Keratinocyte (primary cell): ENCODE measurements around the gene ZNF274. TPM values are rescaled to one million over a fixed set of nuclear protein-coding genes. Genes with fewer than 3 reads are reported as not detected.

Experiments used
- DNase-seq: peaks from one replicate; pipeline ENCODE4 v3.0.0-alpha.2; 2011; ENCODE audit warnings: low read depth, missing footprints, low spot score
- FAIRE-seq: peaks from 2 replicates; lab custom pipeline; 2011; peaks lifted over from hg19 to GRCh38; lab: Jason Lieb, UNC
- H2AFZ ChIP-seq: 2 replicates; pipeline ENCODE4 v1.6.0; 2012; ENCODE audit warnings: low read length, control low read depth, inconsistent platforms; ENCODE audit not compliant: control insufficient read depth
- H3K27ac ChIP-seq: 2 replicates; pipeline ENCODE4 v1.5.1; 2011; ENCODE audit warnings: low read length; ENCODE audit not compliant: control insufficient read depth, insufficient read depth
- H3K27me3 ChIP-seq: 3 replicates; pipeline ENCODE4 v1.6.0; 2011; ENCODE audit warnings: low read length; ENCODE audit not compliant: control insufficient read depth, insufficient read depth; ENCODE audit errors: extremely low read depth
- H3K36me3 ChIP-seq, 2 experiments: 2 replicates in 1 of 2; 3 replicates in 1 of 2; pipeline ENCODE4 v1.5.1; 2011; ENCODE audit warnings: low read length in 2 of 2, mild to moderate bottlenecking in 1 of 2; ENCODE audit not compliant: control insufficient read depth in 2 of 2, insufficient read depth in 2 of 2; ENCODE audit errors: extremely low read depth in 1 of 2
- H3K4me1 ChIP-seq: 3 replicates; pipeline ENCODE4 v1.5.1; 2011; ENCODE audit warnings: low read length; ENCODE audit not compliant: control insufficient read depth, insufficient read depth; ENCODE audit errors: extremely low read depth
- H3K4me2 ChIP-seq: 3 replicates; pipeline ENCODE4 v1.6.0; 2011; ENCODE audit warnings: low read depth, low read length; ENCODE audit not compliant: control insufficient read depth, insufficient read depth; ENCODE audit errors: extremely low read depth
- H3K4me3 ChIP-seq, 3 experiments: fragments of 200-600 bp in 1 of 3; sonication (generic) in 1 of 3; 2 replicates in 2 of 3; 3 replicates in 1 of 3; pipeline ENCODE4 v1.5.1; 2011 to 2016; ENCODE audit warnings: low read length in 3 of 3, mild to moderate bottlenecking in 3 of 3, control low read depth in 2 of 3, inconsistent platforms in 1 of 3, low read depth in 1 of 3, mixed read lengths in 1 of 3, mixed run types in 1 of 3, moderate library complexity in 1 of 3; ENCODE audit not compliant: control insufficient read depth in 2 of 3, insufficient read depth in 2 of 3; ENCODE audit errors: extremely low read depth in 1 of 3
- H3K79me2 ChIP-seq: 2 replicates; pipeline ENCODE4 v1.6.0; 2012; ENCODE audit warnings: low read length; ENCODE audit not compliant: control insufficient read depth, insufficient read depth
- H3K9ac ChIP-seq: 3 replicates; pipeline ENCODE4 v1.6.0; 2011; ENCODE audit warnings: low read length; ENCODE audit not compliant: control insufficient read depth, insufficient read depth; ENCODE audit errors: extremely low read depth
- H3K9me1 ChIP-seq: 3 replicates; pipeline ENCODE4 v1.6.0; 2011; ENCODE audit warnings: low read length; ENCODE audit not compliant: control insufficient read depth, insufficient read depth; ENCODE audit errors: extremely low read depth
- H3K9me3 ChIP-seq: 2 replicates; pipeline ENCODE4 v1.5.1; 2012; ENCODE audit warnings: low read depth, low read length; ENCODE audit not compliant: control insufficient read depth
- H4K20me1 ChIP-seq: 3 replicates; pipeline ENCODE4 v1.6.0; 2011; ENCODE audit warnings: low read length; ENCODE audit not compliant: control insufficient read depth, insufficient read depth; ENCODE audit errors: extremely low read depth
- dilution Hi-C: fragments of 300-500 bp; cut with MboI; formaldehyde crosslinking; loops from one replicate; pipeline ENCODE4 v1.7.0; 2020; ENCODE audit warnings: low sequenced_read_pairs; ENCODE audit not compliant: extremely low pct_ligation_motif_present
- polyA plus RNA-seq, 5 experiments: library from polyadenylated mRNA; depleted of rRNA in 3 of 5; stranded (reverse) in 3 of 5; stranded (forward) in 1 of 5; unstranded in 1 of 5; fragments of >200 nt; gene quantifications; 1 replicate in 1 of 5; 2 replicates in 3 of 5; 3 replicates in 1 of 5; pipeline versions ENCODE4 v1.2.1 to v1.2.3, GENCODE V29; 2011 to 2012; ENCODE audit warnings: missing spikeins in 2 of 5, low read depth in 1 of 5, low replicate concordance in 1 of 5
- TF ChIP-seq, protein P1 (sequence below), 3 experiments: IDR thresholded peaks in 1 of 3; conservative IDR thresholded peaks in 1 of 3; optimal IDR thresholded peaks in 1 of 3; 2 replicates in 2 of 3; 3 replicates in 1 of 3; pipeline versions ENCODE3 to v1.5.1; 2011; ENCODE audit warnings: low read length in 3 of 3, mild to moderate bottlenecking in 3 of 3, moderate library complexity in 2 of 3, control low read depth in 1 of 3, inconsistent platforms in 1 of 3; ENCODE audit not compliant: insufficient read depth in 2 of 3; ENCODE audit errors: extremely low read depth in 1 of 3

The ZNF274 gene
- polyA plus RNA-seq, 1 donor (not counting 4 experiments of a cell fraction or from before 2014, with no cell fraction given), result 25.9 TPM

GRCh38 chr19:58262922-58263296 is 80.0 kb downstream of the ZNF274 start:
- no peak overlapping the region for H2AFZ ChIP-seq
- H3K79me2 ChIP-seq, result no peaks in the 10 kb centered on the region
- no peaks in the 10 kb centered on the region for H3K4me1 ChIP-seq
- dilution Hi-C loops, result no loop called here
- H3K27me3 ChIP-seq, result no peaks in the 10 kb centered on the region
- no peak overlapping the region for H3K4me3 ChIP-seq
- H4K20me1 ChIP-seq, result no peaks in the 10 kb centered on the region
- H3K36me3 ChIP-seq, result peaks cover 16 to 22% of the 10 kb centered on the region in 2 experiments
- H3K9me1 ChIP-seq, result no peaks in the 10 kb centered on the region
- H3K9me3 ChIP-seq, result peaks cover 76% of the 10 kb centered on the region
- no peak overlapping the region for H3K9ac ChIP-seq
- no peak overlapping the region for H3K4me2 ChIP-seq
- DNase-seq (no peak), FAIRE-seq (no peak)
- TF ChIP-seq, protein P1, sequence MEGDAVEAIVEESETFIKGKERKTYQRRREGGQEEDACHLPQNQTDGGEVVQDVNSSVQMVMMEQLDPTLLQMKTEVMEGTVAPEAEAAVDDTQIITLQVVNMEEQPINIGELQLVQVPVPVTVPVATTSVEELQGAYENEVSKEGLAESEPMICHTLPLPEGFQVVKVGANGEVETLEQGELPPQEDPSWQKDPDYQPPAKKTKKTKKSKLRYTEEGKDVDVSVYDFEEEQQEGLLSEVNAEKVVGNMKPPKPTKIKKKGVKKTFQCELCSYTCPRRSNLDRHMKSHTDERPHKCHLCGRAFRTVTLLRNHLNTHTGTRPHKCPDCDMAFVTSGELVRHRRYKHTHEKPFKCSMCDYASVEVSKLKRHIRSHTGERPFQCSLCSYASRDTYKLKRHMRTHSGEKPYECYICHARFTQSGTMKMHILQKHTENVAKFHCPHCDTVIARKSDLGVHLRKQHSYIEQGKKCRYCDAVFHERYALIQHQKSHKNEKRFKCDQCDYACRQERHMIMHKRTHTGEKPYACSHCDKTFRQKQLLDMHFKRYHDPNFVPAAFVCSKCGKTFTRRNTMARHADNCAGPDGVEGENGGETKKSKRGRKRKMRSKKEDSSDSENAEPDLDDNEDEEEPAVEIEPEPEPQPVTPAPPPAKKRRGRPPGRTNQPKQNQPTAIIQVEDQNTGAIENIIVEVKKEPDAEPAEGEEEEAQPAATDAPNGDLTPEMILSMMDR (optimal IDR thresholded peaks at IDR 0.05 in 1 of 3, IDR thresholded peaks at IDR 0.05 in 1 of 3, conservative IDR thresholded peaks at IDR 0.05 in 1 of 3; ENCODE audit: extremely low read depth in 1 of 3, insufficient read depth in 2 of 3, low read length in 3 of 3), result no peak
- no peak overlapping the region for H3K27ac ChIP-seq

Other genes starting within 250 kb of the ZNF274 start
- gene ZNF418, start 247.7 kb upstream of the ZNF274 start, polyA plus RNA-seq, result 2.1 to 3.9 TPM (median 2.9 TPM) in 3 replicates
- 3.7 to 5.3 TPM (median 5.3 TPM) in 3 replicates for gene ZNF256, start 235.4 kb upstream of the ZNF274 start, polyA plus RNA-seq
- 0.24 to 0.59 TPM (median 0.48 TPM) in 3 replicates for gene C19orf18, start 208.5 kb upstream of the ZNF274 start, polyA plus RNA-seq
- gene ZNF606, start 180.2 kb upstream of the ZNF274 start, polyA plus RNA-seq, result 2.8 to 3.5 TPM (median 3.5 TPM) in 3 replicates
- not detected in 3 replicates for gene ZSCAN1, start 149.0 kb upstream of the ZNF274 start, polyA plus RNA-seq
- gene ZNF135, start 123.8 kb upstream of the ZNF274 start, polyA plus RNA-seq, result 2.7 to 6.7 TPM (median 3.4 TPM) in 3 replicates
- gene ZSCAN18, start 84.8 kb upstream of the ZNF274 start, polyA plus RNA-seq, result 13.5 to 24.6 TPM (median 16.1 TPM) in 3 replicates
- 6.9 to 8.5 TPM (median 8.4 TPM) in 3 replicates for gene ZNF329, start 32.3 kb upstream of the ZNF274 start, polyA plus RNA-seq
- 28.2 to 38.4 TPM (median 30.9 TPM) in 3 replicates for gene ZNF544, start 45.9 kb downstream of the ZNF274 start, polyA plus RNA-seq
- gene ZNF8, start 95.9 kb downstream of the ZNF274 start, polyA plus RNA-seq, result 2.5 to 2.8 TPM (median 2.7 TPM) in 3 replicates
- gene ERVK3-1, start 122.3 kb downstream of the ZNF274 start, polyA plus RNA-seq, result 42.5 to 48.6 TPM (median 44.8 TPM) in 3 replicates
- 2.5 to 3.4 TPM (median 2.8 TPM) in 3 replicates for gene ZSCAN22, start 143.9 kb downstream of the ZNF274 start, polyA plus RNA-seq
- 1.4 to 2.5 TPM (median 1.8 TPM) in 3 replicates for gene A1BG, start 170.4 kb downstream of the ZNF274 start, polyA plus RNA-seq
- 0.29 to 0.72 TPM (median 0.32 TPM) in 3 replicates for gene ZNF497, start 179.7 kb downstream of the ZNF274 start, polyA plus RNA-seq
- gene ZNF837, start 198.0 kb downstream of the ZNF274 start, polyA plus RNA-seq, result 0.29 to 1.0 TPM (median 0.39 TPM) in 3 replicates
- gene RPS5, start 204.2 kb downstream of the ZNF274 start, polyA plus RNA-seq, result 1,865 to 3,107 TPM (median 2,056 TPM) in 3 replicates
- 0.06 TPM in 1 of 3 replicates, not detected in the others for gene RNF225, start 212.6 kb downstream of the ZNF274 start, polyA plus RNA-seq
- gene ZNF584, start 225.6 kb downstream of the ZNF274 start, polyA plus RNA-seq, result 12.2 to 15.5 TPM (median 12.9 TPM) in 3 replicates